Endothelial cell of umbilical vein (primary cell): ENCODE measurements around the gene MOAP1. TPM values are rescaled to one million over a fixed set of nuclear protein-coding genes. Genes with fewer than 3 reads are reported as not detected.
A peak's percentile ranks its signal among the peaks of the same experiment; 100 is the strongest.

Source experiments
- BruUV-seq: library from RNA; stranded (reverse); fragments of 400-500 nt; replicated peaks from 2 replicates; lab custom pipeline; 2021; lab: Mats Ljungman, UMichigan
- CTCF ChIA-PET: fragments of 300-600, 350-600 bp; sonication (Branson Sonifier 250); formaldehyde crosslinking; loops from one replicate; lab custom pipeline; 2021; ENCODE audit warnings: antibody characterized with exemption, inconsistent platforms; lab: Charles Lee
- POLR2A ChIA-PET: fragments of 300-600, 350-600 bp; sonication (Branson Sonifier 250); formaldehyde crosslinking; loops from one replicate; lab custom pipeline; 2021; ENCODE audit warnings: antibody characterized with exemption, inconsistent platforms; lab: Charles Lee
- DNase-seq: peaks from one replicate; pipeline ENCODE4 v3.0.0-alpha.2; 2011; ENCODE audit warnings: low read depth, low spot score
- FAIRE-seq: peaks from 2 replicates; lab custom pipeline; 2011; peaks lifted over from hg19 to GRCh38; lab: Jason Lieb, UNC
- H2AFZ ChIP-seq: 2 replicates; pipeline ENCODE4 v1.6.0; 2012; ENCODE audit warnings: low read depth, low read length, control low read depth, inconsistent platforms
- H3K27ac ChIP-seq: 2 replicates; pipeline ENCODE4 v1.5.1; 2011; ENCODE audit warnings: low read depth, mild to moderate bottlenecking, control low read depth, low read length, moderate library complexity; ENCODE audit not compliant: insufficient read depth
- H3K27me3 ChIP-seq, 2 experiments: 2 replicates each; pipeline versions ENCODE4 v1.6.0 to v1.6.1; 2011; ENCODE audit warnings: low read length in 2 of 2, mixed read lengths in 1 of 2; ENCODE audit not compliant: control insufficient read depth in 2 of 2, insufficient read depth in 2 of 2
- H3K36me3 ChIP-seq, 2 experiments: 2 replicates in 1 of 2; 3 replicates in 1 of 2; pipeline ENCODE4 v1.5.1; 2011; ENCODE audit warnings: low read length in 2 of 2, mild to moderate bottlenecking in 1 of 2, moderate library complexity in 1 of 2; ENCODE audit not compliant: control insufficient read depth in 2 of 2, insufficient read depth in 2 of 2; ENCODE audit errors: extremely low read depth in 1 of 2
- H3K4me1 ChIP-seq: 3 replicates; pipeline ENCODE4 v1.5.1; 2011; ENCODE audit warnings: mild to moderate bottlenecking, low read length; ENCODE audit not compliant: control insufficient read depth, insufficient read depth; ENCODE audit errors: extremely low read depth
- H3K4me2 ChIP-seq: 2 replicates; pipeline ENCODE4 v1.6.1; 2011; ENCODE audit warnings: low read length, control low read depth, mixed read lengths; ENCODE audit not compliant: insufficient read depth
- H3K4me3 ChIP-seq, 3 experiments: fragments of 200-600 bp in 1 of 3; sonication (generic), shearing (Covaris generic) in 1 of 3; replicated peaks in 1 of 3; 2 replicates each; pipeline ENCODE4 v1.5.1; 2011 to 2016; ENCODE audit warnings: control low read depth in 3 of 3, low read length in 3 of 3, mild to moderate bottlenecking in 2 of 3, inconsistent platforms in 1 of 3, low read depth in 1 of 3, moderate library complexity in 1 of 3; ENCODE audit not compliant: insufficient read depth in 1 of 3
- H3K79me2 ChIP-seq: 2 replicates; pipeline ENCODE4 v1.6.0; 2012; ENCODE audit warnings: low read length, inconsistent platforms; ENCODE audit not compliant: control insufficient read depth, insufficient read depth
- H3K9ac ChIP-seq: replicated peaks from 2 replicates; pipeline ENCODE3; 2011; ENCODE audit warnings: low read length, control low read depth; ENCODE audit not compliant: insufficient read depth; ENCODE audit errors: extremely low read depth
- H3K9me1 ChIP-seq: replicated peaks from 3 replicates; pipeline ENCODE4 v1.6.0; 2011; ENCODE audit warnings: mild to moderate bottlenecking, low read length; ENCODE audit not compliant: control insufficient read depth, insufficient read depth; ENCODE audit errors: extremely low read depth
- H3K9me3 ChIP-seq: replicated peaks from 2 replicates; pipeline ENCODE4 v1.5.1; 2012; ENCODE audit warnings: low read length, inconsistent platforms; ENCODE audit not compliant: control insufficient read depth, insufficient read depth
- H4K20me1 ChIP-seq: replicated peaks from 2 replicates; pipeline ENCODE3; 2011; ENCODE audit warnings: mild to moderate bottlenecking, low read length; ENCODE audit not compliant: control insufficient read depth, insufficient read depth; ENCODE audit errors: extremely low read depth
- EZH2 ChIP-seq: IDR thresholded peaks from 2 replicates; pipeline ENCODE4 v1.6.1; 2012; ENCODE audit warnings: borderline replicate concordance, low read depth, mild to moderate bottlenecking, moderate library complexity, low read length, inconsistent platforms; ENCODE audit not compliant: severe bottlenecking
- dilution Hi-C: fragments of 300-500 bp; cut with MboI; formaldehyde crosslinking; loops from one replicate; pipeline ENCODE4 v1.15.0; 2019; ENCODE audit warnings: low sequenced_read_pairs; ENCODE audit not compliant: extremely low pct_ligation_motif_present
- intact Hi-C: fragments of 100-400 bp; cut with micrococcal nuclease; formaldehyde crosslinking; loops from one replicate; pipeline ENCODE4 v1.10.0; 2022
- polyA plus RNA-seq, 4 experiments: library from polyadenylated mRNA; depleted of rRNA in 3 of 4; stranded (reverse) in 3 of 4; unstranded in 1 of 4; fragments of >200 nt; gene quantifications; 2 replicates each; pipeline versions ENCODE4 v1.2.1 to v1.2.3, GENCODE V29; 2011 to 2012; ENCODE audit warnings: missing spikeins in 1 of 4
- total RNA-seq: library from RNA; stranded (reverse); gene quantifications from 2 replicates; pipeline ENCODE4 v1.2.3, GENCODE V29; 2021
- TF ChIP-seq, protein P1 (sequence below), 2 donors: IDR thresholded peaks; 1 replicate in 1 of 2; 2 replicates in 1 of 2; pipeline ENCODE4 v1.5.1; 2011; ENCODE audit warnings: low read length in 2 of 2, mild to moderate bottlenecking in 2 of 2, moderate library complexity in 2 of 2, control low read depth in 1 of 2, inconsistent platforms in 1 of 2, low read depth in 1 of 2; ENCODE audit not compliant: insufficient read depth in 1 of 2; ENCODE audit errors: extremely low read depth in 1 of 2

MOAP1 gene
- total and polyA plus RNA-seq, 2 donors (not counting 3 experiments of a cell fraction or from before 2014, with no cell fraction given): 15.0 to 21.0 TPM

DNA sequence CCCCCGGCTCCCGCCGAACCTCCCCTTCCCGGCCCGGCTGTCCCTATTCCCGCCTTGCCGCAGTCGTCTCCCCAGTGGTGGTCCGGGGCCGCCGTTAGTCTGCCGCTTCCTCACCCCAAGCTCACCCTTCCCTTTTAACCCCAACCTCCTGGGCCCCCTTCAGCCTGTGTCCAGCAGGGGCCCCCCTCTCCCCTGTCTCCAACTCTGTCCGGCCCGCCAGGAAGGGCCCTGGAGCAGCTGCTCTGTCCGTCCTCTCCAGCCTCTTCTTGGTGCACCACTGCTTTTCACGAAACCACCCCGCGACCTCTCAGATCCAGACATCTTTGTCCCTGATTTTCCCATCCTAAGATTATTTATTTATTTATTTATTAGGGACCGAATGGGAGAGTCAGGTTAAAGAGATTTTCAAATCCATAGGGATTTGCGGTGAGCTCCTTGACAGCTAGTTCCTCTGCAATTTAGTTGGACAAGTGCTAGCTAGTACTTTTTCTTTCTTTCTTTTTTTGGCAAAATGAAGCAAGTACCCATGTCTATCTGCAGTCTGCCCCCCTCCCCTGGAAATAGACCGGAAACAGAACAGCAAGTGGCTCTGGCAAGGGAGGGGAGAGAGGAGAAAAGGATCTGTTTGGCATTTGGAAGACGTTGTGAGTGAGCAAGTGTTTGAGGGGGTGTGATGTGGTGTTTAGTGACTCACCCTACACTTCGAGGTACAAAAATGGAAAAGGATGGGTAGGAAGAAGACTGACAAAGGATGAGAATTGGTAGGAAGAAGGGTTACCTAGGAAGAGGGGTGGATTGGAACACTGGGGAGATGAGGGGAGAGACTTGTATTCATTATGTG, 23.0 kb upstream of the MOAP1 start:
- DNase-seq (peak; percentile 68), FAIRE-seq (peak; percentile 43)
- H3K9me1 ChIP-seq: no peaks in the 10 kb centered on the region
- no peaks in the 10 kb centered on the region for H4K20me1 ChIP-seq
- H3K4me2 ChIP-seq: peak overlapping the region; percentile 82
- H3K9me3 ChIP-seq: no peaks in the 10 kb centered on the region
- no peak for TF ChIP-seq EZH2
- TF ChIP-seq, protein P1, sequence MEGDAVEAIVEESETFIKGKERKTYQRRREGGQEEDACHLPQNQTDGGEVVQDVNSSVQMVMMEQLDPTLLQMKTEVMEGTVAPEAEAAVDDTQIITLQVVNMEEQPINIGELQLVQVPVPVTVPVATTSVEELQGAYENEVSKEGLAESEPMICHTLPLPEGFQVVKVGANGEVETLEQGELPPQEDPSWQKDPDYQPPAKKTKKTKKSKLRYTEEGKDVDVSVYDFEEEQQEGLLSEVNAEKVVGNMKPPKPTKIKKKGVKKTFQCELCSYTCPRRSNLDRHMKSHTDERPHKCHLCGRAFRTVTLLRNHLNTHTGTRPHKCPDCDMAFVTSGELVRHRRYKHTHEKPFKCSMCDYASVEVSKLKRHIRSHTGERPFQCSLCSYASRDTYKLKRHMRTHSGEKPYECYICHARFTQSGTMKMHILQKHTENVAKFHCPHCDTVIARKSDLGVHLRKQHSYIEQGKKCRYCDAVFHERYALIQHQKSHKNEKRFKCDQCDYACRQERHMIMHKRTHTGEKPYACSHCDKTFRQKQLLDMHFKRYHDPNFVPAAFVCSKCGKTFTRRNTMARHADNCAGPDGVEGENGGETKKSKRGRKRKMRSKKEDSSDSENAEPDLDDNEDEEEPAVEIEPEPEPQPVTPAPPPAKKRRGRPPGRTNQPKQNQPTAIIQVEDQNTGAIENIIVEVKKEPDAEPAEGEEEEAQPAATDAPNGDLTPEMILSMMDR (IDR thresholded peaks at IDR 0.05; ENCODE audit: extremely low read depth in 1 of 2, insufficient read depth in 1 of 2, low read depth in 1 of 2, low read length in 2 of 2): peak; percentile 41 to 65
- H3K27me3 ChIP-seq: no peaks in the 10 kb centered on the region
- H2AFZ ChIP-seq: peak overlapping the region; percentile 83
- ChIA-PET POLR2A (interaction anchor here (1.0 to 1.6 kb wide), 4 partner anchors 11 to 124 kb away, joined by 3 to 8 read pairs (median 6); partner anchors contain the start of genes LYSET and MOAP1), CTCF (interaction anchor here (0.6 to 2.6 kb wide), 27 partner anchors 10 to 793 kb away, joined by 3 to 33 read pairs (median 5); partner anchors contain the start of genes ITPK1, LYSET and MOAP1)
- no peaks in the 10 kb centered on the region for H3K36me3 ChIP-seq
- intact Hi-C loops (loop anchor here (1.0 kb wide), 5 partner anchors 22 to 819 kb away; partner anchors contain the start of genes BTBD7, LYSET and OTUB2), dilution Hi-C loops (no loop called here)
- H3K4me3 ChIP-seq: peak overlapping the region; percentile 77 to 88 (median 77)
- H3K27ac ChIP-seq: peak overlapping the region; percentile 79
- peak overlapping the region; percentile 85 for H3K9ac ChIP-seq
- TSS peak; percentile 58 for BruUV-seq
- peaks cover 38% of the 10 kb centered on the region for H3K79me2 ChIP-seq
- H3K4me1 ChIP-seq: peaks cover 12% of the 10 kb centered on the region
